ENCODE data around the gene DHRS11.

DNA sequence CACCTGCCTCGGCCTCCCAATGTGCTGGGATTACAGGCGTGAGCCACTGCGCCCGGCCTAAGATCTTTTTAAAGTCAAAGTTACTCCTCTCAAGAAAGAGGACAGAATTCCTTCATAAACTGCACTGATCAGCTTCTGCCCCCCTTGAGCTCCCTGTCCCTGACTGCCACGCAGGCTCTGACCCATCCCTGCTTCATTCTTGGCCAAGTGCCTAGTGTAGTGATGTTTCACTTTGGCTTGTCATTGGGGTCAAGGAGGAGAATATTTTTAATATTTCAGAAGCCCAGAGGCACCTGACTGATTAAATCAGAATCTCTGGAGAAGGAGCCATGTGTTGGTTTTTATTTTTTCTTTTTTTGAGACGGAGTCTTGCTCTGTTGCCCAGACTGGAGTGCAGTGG, 18.8 kb downstream of the DHRS11 start:
- no peak for TF ChIP-seq EZH2 (IDR thresholded peaks at IDR 0.05; ENCODE audit: low read depth)
- TF ChIP-seq, protein P1, sequence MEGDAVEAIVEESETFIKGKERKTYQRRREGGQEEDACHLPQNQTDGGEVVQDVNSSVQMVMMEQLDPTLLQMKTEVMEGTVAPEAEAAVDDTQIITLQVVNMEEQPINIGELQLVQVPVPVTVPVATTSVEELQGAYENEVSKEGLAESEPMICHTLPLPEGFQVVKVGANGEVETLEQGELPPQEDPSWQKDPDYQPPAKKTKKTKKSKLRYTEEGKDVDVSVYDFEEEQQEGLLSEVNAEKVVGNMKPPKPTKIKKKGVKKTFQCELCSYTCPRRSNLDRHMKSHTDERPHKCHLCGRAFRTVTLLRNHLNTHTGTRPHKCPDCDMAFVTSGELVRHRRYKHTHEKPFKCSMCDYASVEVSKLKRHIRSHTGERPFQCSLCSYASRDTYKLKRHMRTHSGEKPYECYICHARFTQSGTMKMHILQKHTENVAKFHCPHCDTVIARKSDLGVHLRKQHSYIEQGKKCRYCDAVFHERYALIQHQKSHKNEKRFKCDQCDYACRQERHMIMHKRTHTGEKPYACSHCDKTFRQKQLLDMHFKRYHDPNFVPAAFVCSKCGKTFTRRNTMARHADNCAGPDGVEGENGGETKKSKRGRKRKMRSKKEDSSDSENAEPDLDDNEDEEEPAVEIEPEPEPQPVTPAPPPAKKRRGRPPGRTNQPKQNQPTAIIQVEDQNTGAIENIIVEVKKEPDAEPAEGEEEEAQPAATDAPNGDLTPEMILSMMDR (conservative IDR thresholded peaks at IDR 0.05), result no peak
